C4-2B (cell line): ENCODE results near the gene GNAZ.

ENCODE experiments used
- ZFX ChIP-seq: fragments of 450-650 bp; IDR thresholded peaks from 2 replicates; pipeline ENCODE4 v1.6.1; 2017
- TF ChIP-seq, protein P1 (sequence below): fragments of 450-650 bp; conservative IDR thresholded peaks from 2 replicates; pipeline ENCODE4 v1.5.1; 2017; ENCODE audit warnings: mild to moderate bottlenecking

DNA sequence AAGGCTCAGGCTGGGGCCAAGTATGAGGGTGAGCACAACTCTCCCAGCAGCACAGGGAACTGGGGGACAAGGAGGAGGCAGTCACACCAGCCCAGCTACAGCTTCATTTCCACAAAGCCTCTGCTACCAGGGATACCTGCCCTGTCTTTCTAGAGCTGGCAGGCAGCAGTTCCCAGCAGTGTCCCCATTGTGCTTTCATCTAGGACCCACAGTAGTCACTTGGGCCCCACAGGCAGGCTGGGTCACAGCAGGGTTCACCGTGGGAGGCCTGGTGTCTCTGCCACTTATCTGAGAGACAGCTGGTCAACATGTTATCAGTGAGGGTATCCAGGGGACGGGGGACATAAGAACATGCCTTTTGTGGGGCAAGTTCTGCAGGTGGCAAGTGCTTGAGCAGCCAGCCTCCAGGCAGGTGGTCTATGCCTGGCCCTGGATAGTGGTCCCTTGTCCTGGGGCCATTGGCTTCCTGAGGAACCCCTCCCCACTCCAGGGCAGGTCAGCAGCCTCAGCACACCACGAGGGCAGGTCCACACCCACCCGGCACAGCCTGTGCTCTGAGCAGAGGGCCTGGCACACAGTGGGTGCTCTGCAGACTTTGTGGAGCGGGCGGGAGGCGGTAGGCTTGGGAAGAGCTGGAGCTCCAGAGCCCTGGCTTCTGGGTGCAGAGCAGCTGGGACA, 29.9 kb downstream of the GNAZ start:
- TF ChIP-seq, protein P1, sequence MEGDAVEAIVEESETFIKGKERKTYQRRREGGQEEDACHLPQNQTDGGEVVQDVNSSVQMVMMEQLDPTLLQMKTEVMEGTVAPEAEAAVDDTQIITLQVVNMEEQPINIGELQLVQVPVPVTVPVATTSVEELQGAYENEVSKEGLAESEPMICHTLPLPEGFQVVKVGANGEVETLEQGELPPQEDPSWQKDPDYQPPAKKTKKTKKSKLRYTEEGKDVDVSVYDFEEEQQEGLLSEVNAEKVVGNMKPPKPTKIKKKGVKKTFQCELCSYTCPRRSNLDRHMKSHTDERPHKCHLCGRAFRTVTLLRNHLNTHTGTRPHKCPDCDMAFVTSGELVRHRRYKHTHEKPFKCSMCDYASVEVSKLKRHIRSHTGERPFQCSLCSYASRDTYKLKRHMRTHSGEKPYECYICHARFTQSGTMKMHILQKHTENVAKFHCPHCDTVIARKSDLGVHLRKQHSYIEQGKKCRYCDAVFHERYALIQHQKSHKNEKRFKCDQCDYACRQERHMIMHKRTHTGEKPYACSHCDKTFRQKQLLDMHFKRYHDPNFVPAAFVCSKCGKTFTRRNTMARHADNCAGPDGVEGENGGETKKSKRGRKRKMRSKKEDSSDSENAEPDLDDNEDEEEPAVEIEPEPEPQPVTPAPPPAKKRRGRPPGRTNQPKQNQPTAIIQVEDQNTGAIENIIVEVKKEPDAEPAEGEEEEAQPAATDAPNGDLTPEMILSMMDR = no peak
- TF ChIP-seq ZFX = no peak
